Measurements from ENCODE around the gene PSIP1.
"Not testable (repeated sequence)": the region's sequence is repeated elsewhere in the genome, so short reads cannot be mapped to it uniquely, and the experiment has no call there.

DNA sequence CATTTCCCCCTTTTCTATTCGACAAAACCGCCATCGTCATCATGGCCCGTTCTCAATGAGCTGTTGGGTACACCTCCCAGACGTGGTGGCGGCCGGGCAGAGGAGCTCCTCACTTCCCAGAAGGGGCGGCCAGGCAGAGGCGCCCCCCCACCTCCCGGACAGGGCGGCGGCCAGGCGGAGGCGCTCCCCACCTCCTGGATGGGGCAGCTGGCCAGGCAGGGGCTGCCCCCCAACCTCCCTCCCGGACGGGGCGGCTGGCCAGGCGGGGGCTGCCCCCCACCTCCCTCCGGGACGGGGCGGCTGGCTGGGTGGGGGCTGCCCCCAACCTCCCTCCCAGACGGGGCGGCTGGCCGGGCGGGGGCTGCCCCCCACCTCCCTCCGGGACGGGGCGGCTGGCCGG is 68.9 kb downstream of the PSIP1 start:
- TF ChIP-seq, protein P1, sequence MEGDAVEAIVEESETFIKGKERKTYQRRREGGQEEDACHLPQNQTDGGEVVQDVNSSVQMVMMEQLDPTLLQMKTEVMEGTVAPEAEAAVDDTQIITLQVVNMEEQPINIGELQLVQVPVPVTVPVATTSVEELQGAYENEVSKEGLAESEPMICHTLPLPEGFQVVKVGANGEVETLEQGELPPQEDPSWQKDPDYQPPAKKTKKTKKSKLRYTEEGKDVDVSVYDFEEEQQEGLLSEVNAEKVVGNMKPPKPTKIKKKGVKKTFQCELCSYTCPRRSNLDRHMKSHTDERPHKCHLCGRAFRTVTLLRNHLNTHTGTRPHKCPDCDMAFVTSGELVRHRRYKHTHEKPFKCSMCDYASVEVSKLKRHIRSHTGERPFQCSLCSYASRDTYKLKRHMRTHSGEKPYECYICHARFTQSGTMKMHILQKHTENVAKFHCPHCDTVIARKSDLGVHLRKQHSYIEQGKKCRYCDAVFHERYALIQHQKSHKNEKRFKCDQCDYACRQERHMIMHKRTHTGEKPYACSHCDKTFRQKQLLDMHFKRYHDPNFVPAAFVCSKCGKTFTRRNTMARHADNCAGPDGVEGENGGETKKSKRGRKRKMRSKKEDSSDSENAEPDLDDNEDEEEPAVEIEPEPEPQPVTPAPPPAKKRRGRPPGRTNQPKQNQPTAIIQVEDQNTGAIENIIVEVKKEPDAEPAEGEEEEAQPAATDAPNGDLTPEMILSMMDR (conservative IDR thresholded peaks at IDR 0.05 in 1 of 2, IDR thresholded peaks at IDR 0.05 in 1 of 2; ENCODE audit: low read depth in 1 of 2, low read length in 2 of 2): not testable (repeated sequence)
- not testable (repeated sequence) for TF ChIP-seq EZH2 (IDR thresholded peaks at IDR 0.05; ENCODE audit: low read length, missing control alignments)

Measured in fibroblast of lung (primary cell).